ENCODE data around the gene SLC7A5.

Gene SLC7A5

DNA sequence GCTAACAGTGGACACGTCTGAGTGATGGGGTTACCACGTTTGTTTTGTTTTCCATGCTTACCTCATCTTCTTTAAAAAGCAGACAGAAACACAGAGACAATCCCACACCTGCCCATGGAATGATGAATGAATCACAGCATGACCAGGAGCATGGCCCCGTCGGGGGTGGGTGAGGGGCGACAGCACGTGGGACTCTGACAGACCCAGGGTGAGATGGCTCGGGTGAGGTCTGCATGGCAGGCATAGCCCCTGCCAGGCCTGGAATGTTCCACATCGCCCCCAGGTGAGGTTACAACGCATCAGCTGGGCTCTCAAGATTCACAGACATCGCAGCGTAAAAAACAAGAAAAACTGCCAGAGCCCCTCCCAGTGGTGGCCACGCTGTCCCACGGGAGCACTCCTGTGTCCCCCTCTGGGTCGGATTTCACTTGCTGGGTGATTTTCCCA lies 18.1 kb downstream of the SLC7A5 start:
- Histone ChIP-seq H3K9me3 (ENCODE audit: control insufficient read depth in 1 of 2, low read length in 2 of 2) (no peaks in the 10 kb centered on the region), H3K9ac (ENCODE audit: low read depth in 1 of 2, low read length in 2 of 2) (no peak overlapping the region), H3K27ac (ENCODE audit: low read depth, low read length) (no peak overlapping the region), H3K36me3 (ENCODE audit: control insufficient read depth in 1 of 2, insufficient read depth in 2 of 2, low read length in 2 of 2) (peaks cover 0 to 3% of the 10 kb centered on the region in 2 donors), H3K4me3 (ENCODE audit: low read depth in 1 of 2, low read length in 2 of 2) (no peak overlapping the region), H3K4me1 (ENCODE audit: control insufficient read depth in 1 of 2, insufficient read depth in 2 of 2, low read length in 2 of 2) (peaks cover 68 to 72% of the 10 kb centered on the region in 2 donors), H3K27me3 (ENCODE audit: control insufficient read depth in 1 of 2, insufficient read depth in 2 of 2, low read length in 2 of 2) (no peaks in the 10 kb centered on the region)

DNA sequence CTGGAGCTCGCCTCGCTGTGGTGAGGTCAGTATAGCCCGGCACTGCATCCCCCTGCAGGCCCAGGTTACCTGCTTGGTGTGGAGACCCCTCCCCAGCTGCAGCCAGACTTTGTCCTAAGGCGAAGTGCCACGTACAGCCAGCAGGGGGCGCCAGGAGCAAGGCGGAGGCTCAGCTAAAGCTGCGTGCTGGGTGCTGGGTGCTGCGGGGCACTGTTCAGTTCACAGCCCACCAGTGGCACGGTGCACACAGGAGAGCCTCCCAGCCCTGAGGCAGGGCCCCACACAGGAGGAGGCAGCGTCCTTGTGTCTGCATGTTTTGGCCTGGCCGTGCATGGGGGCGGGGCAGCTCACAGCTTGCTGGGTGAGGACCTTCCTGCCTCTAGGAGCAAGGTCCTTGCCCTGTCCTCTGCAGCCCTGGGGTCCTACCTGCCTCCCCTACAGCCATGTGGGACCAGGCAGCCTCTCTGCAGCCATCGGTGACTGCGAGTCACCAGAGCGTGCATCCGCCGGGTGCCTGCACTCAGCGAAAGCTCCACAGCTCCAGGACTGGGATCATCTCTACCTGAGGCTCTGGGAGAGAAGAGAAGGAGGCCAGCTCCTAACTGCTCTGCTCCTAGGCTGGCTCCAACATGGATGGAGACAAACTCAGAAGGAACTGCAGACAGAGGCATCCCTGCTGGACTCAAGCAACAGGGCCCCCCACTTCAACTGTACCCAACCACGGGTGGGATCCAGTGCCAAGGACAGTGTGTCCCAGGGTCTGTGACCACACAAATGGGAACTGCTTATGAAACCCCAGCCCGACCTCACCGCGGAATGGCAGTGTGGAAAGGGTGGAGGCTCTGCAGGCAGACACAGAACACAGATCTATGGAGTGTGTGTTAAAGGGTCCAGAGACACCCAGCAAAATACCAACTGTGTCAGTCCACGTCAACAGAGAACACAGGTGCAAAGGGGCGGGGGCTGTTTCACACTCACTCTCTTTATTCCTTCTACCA lies 19.0 kb downstream of the SLC7A5 start:
- no peaks in the 10 kb centered on the region for H3K27me3 ChIP-seq (ENCODE audit: control insufficient read depth in 1 of 2, insufficient read depth in 2 of 2, low read length in 2 of 2)
- H3K4me1 ChIP-seq (ENCODE audit: control insufficient read depth in 1 of 2, insufficient read depth in 2 of 2, low read length in 2 of 2): peaks cover 60 to 65% of the 10 kb centered on the region in 2 donors
- H3K9ac ChIP-seq (ENCODE audit: low read depth in 1 of 2, low read length in 2 of 2): peak overlapping the region in 1 of 2 donors; percentile 34
- H3K27ac ChIP-seq (ENCODE audit: low read depth, low read length): no peak overlapping the region
- peaks cover 0 to 3% of the 10 kb centered on the region in 2 donors for H3K36me3 ChIP-seq (ENCODE audit: control insufficient read depth in 1 of 2, insufficient read depth in 2 of 2, low read length in 2 of 2)
- no peaks in the 10 kb centered on the region for H3K9me3 ChIP-seq (ENCODE audit: control insufficient read depth in 1 of 2, low read length in 2 of 2)
- no peak overlapping the region for H3K4me3 ChIP-seq (ENCODE audit: low read depth in 1 of 2, low read length in 2 of 2)

DNA sequence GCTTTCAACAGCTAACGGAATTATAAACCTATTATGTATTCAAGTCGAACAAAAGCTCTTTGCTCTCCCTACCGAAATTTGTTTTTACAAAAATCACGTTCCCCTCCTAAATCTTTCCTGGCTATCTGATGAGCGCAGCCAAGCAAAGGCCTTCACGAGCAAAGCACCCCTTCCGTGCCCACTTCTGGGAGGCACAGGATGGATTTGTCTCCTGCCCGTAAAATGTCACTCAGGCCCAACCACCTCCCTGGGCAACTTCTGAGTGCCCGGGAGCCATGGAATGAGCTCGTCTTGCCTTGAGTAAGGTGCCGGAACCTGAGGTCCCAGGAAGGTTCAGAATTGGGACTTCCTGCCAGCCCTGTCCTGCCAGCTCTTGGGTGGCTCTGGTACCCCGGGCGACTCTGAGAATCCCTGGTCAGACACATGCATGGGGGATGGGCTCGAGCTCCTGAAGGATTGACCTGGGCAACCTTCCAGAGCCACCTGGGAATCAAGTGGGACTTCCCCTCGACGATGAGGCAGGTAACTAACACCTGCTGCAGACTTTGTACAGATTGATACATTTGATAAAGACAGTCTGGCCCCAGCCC lies 19.8 kb downstream of the SLC7A5 start:
- H3K27me3 ChIP-seq (ENCODE audit: control insufficient read depth in 1 of 2, insufficient read depth in 2 of 2, low read length in 2 of 2): no peaks in the 10 kb centered on the region
- no peak overlapping the region for H3K4me3 ChIP-seq (ENCODE audit: low read depth in 1 of 2, low read length in 2 of 2)
- peaks cover 52 to 58% of the 10 kb centered on the region in 2 donors for H3K4me1 ChIP-seq (ENCODE audit: control insufficient read depth in 1 of 2, insufficient read depth in 2 of 2, low read length in 2 of 2)
- no peak overlapping the region for H3K27ac ChIP-seq (ENCODE audit: low read depth, low read length)
- peaks cover 0 to 3% of the 10 kb centered on the region in 2 donors for H3K36me3 ChIP-seq (ENCODE audit: control insufficient read depth in 1 of 2, insufficient read depth in 2 of 2, low read length in 2 of 2)
- no peaks in the 10 kb centered on the region for H3K9me3 ChIP-seq (ENCODE audit: control insufficient read depth in 1 of 2, low read length in 2 of 2)
- H3K9ac ChIP-seq (ENCODE audit: low read depth in 1 of 2, low read length in 2 of 2): peak overlapping the region in 1 of 2 donors; percentile 34

DNA sequence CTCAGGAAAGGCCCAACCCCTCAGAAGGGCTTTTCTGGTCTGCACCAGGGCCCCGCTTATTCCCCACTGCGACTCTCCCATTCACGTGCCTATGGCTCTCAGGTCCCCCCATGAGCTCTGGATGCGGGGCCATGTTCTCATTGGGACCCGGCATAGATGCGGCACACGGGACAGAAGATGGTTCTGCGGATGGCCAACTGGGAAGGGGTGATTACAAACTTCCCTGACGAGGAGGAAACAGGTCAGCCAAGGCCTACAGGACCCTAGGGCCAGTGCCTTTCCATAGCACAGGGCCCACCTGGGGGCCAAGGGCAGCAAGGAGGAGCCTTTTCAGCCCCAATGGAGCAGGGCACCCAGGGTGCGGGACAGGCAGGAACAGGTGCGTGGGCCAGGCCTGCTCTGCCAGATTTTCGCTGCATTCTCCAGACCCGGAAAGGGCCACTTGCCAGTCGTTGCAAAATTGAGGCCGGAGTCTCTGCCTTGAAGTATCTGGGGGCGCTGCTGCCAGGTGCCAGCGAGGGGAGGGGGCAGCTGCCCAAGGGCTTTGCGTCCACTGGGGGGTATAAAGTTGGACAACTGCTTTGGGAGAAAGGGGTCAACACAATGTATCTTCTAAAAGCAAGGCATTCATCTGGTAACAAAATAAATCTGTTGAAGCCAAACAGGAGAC lies 20.5 kb downstream of the SLC7A5 start:
- no peak overlapping the region for H3K27ac ChIP-seq (ENCODE audit: low read depth, low read length)
- peaks cover 52% of the 10 kb centered on the region in 2 donors for H3K4me1 ChIP-seq (ENCODE audit: control insufficient read depth in 1 of 2, insufficient read depth in 2 of 2, low read length in 2 of 2)
- peak overlapping the region in 1 of 2 donors; percentile 34 for H3K9ac ChIP-seq (ENCODE audit: low read depth in 1 of 2, low read length in 2 of 2)

GRCh38 chr16:87847785-87848675 lies 21.3 kb downstream of the SLC7A5 start:
- no peaks in the 10 kb centered on the region for H3K9me3 ChIP-seq (ENCODE audit: control insufficient read depth in 1 of 2, low read length in 2 of 2)
- H3K27ac ChIP-seq (ENCODE audit: low read depth, low read length): peak overlapping the region; percentile 49
- peaks cover 0 to 3% of the 10 kb centered on the region in 2 donors for H3K36me3 ChIP-seq (ENCODE audit: control insufficient read depth in 1 of 2, insufficient read depth in 2 of 2, low read length in 2 of 2)
- no peaks in the 10 kb centered on the region for H3K27me3 ChIP-seq (ENCODE audit: control insufficient read depth in 1 of 2, insufficient read depth in 2 of 2, low read length in 2 of 2)
- H3K4me1 ChIP-seq (ENCODE audit: control insufficient read depth in 1 of 2, insufficient read depth in 2 of 2, low read length in 2 of 2): peaks cover 45 to 52% of the 10 kb centered on the region in 2 donors
- H3K9ac ChIP-seq (ENCODE audit: low read depth in 1 of 2, low read length in 2 of 2): peak overlapping the region; percentile 34 to 40
- H3K4me3 ChIP-seq (ENCODE audit: low read depth in 1 of 2, low read length in 2 of 2): peak overlapping the region in 1 of 2 donors; percentile 29

More for the DNA sequence above, 20.5 kb downstream of the SLC7A5 start:
- H3K27me3 ChIP-seq (ENCODE audit: control insufficient read depth in 1 of 2, insufficient read depth in 2 of 2, low read length in 2 of 2): no peaks in the 10 kb centered on the region
- no peak overlapping the region for H3K4me3 ChIP-seq (ENCODE audit: low read depth in 1 of 2, low read length in 2 of 2)
- H3K36me3 ChIP-seq (ENCODE audit: control insufficient read depth in 1 of 2, insufficient read depth in 2 of 2, low read length in 2 of 2): peaks cover 0 to 3% of the 10 kb centered on the region in 2 donors
- H3K9me3 ChIP-seq (ENCODE audit: control insufficient read depth in 1 of 2, low read length in 2 of 2): no peaks in the 10 kb centered on the region

DNA sequence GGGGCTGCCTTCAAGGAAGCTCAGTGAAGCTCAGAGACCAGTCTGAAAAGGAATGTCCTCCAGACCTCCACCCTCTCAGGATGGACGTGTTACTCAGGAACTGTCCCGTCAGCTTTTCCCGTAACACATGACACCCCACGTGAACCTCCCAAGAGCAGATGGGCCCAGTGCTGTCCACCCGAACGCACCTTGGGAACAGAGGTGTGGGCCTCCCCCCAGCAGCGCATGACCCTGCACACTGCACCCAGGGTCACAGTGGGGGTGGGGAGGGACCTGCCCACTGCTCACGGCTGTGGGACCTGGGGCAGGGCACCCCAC lies 21.9 kb downstream of the SLC7A5 start:
- H3K9ac ChIP-seq (ENCODE audit: low read depth in 1 of 2, low read length in 2 of 2): peak overlapping the region; percentile 25 to 40
- peaks cover 0 to 3% of the 10 kb centered on the region in 2 donors for H3K36me3 ChIP-seq (ENCODE audit: control insufficient read depth in 1 of 2, insufficient read depth in 2 of 2, low read length in 2 of 2)
- H3K27ac ChIP-seq (ENCODE audit: low read depth, low read length): peak overlapping the region; percentile 49
- peaks cover 45 to 46% of the 10 kb centered on the region in 2 donors for H3K4me1 ChIP-seq (ENCODE audit: control insufficient read depth in 1 of 2, insufficient read depth in 2 of 2, low read length in 2 of 2)
- H3K27me3 ChIP-seq (ENCODE audit: control insufficient read depth in 1 of 2, insufficient read depth in 2 of 2, low read length in 2 of 2): no peaks in the 10 kb centered on the region
- peak overlapping the region in 1 of 2 donors; percentile 29 for H3K4me3 ChIP-seq (ENCODE audit: low read depth in 1 of 2, low read length in 2 of 2)
- H3K9me3 ChIP-seq (ENCODE audit: control insufficient read depth in 1 of 2, low read length in 2 of 2): no peaks in the 10 kb centered on the region

GRCh38 chr16:87846705-87847466 lies 22.4 kb downstream of the SLC7A5 start:
- H3K27ac ChIP-seq (ENCODE audit: low read depth, low read length): no peak overlapping the region

GRCh38 chr16:87845807-87846619 lies 23.3 kb downstream of the SLC7A5 start:
- H3K27me3 ChIP-seq (ENCODE audit: control insufficient read depth in 1 of 2, insufficient read depth in 2 of 2, low read length in 2 of 2): no peaks in the 10 kb centered on the region
- no peak overlapping the region for H3K9ac ChIP-seq (ENCODE audit: low read depth in 1 of 2, low read length in 2 of 2)
- H3K4me3 ChIP-seq (ENCODE audit: low read depth in 1 of 2, low read length in 2 of 2): no peak overlapping the region
- peaks cover 0 to 2% of the 10 kb centered on the region in 2 donors for H3K36me3 ChIP-seq (ENCODE audit: control insufficient read depth in 1 of 2, insufficient read depth in 2 of 2, low read length in 2 of 2)
- H3K9me3 ChIP-seq (ENCODE audit: control insufficient read depth in 1 of 2, low read length in 2 of 2): no peaks in the 10 kb centered on the region
- H3K27ac ChIP-seq (ENCODE audit: low read depth, low read length): no peak overlapping the region
- H3K4me1 ChIP-seq (ENCODE audit: control insufficient read depth in 1 of 2, insufficient read depth in 2 of 2, low read length in 2 of 2): peaks cover 57 to 58% of the 10 kb centered on the region in 2 donors

More at GRCh38 chr16:87846705-87847466, 22.4 kb downstream of the SLC7A5 start:
- no peak overlapping the region for H3K4me3 ChIP-seq (ENCODE audit: low read depth in 1 of 2, low read length in 2 of 2)
- H3K36me3 ChIP-seq (ENCODE audit: control insufficient read depth in 1 of 2, insufficient read depth in 2 of 2, low read length in 2 of 2): peaks cover 0 to 3% of the 10 kb centered on the region in 2 donors
- H3K9ac ChIP-seq (ENCODE audit: low read depth in 1 of 2, low read length in 2 of 2): peak overlapping the region in 1 of 2 donors; percentile 25
- H3K4me1 ChIP-seq (ENCODE audit: control insufficient read depth in 1 of 2, insufficient read depth in 2 of 2, low read length in 2 of 2): peaks cover 49% of the 10 kb centered on the region in 2 donors
- no peaks in the 10 kb centered on the region for H3K9me3 ChIP-seq (ENCODE audit: control insufficient read depth in 1 of 2, low read length in 2 of 2)
- H3K27me3 ChIP-seq (ENCODE audit: control insufficient read depth in 1 of 2, insufficient read depth in 2 of 2, low read length in 2 of 2): no peaks in the 10 kb centered on the region
